SK-N-SH treated with all-trans-retinoic acid at 6 μM for 48 hours (cell line): ENCODE measurements around the gene FATE1.

ENCODE experiments used
- ARNTL ChIP-seq: fragments of 450-650 bp; formaldehyde crosslinking; IDR thresholded peaks from 2 replicates; pipeline ENCODE4 v1.5.0; 2020; ENCODE audit warnings: low read depth, mild to moderate bottlenecking, moderate library complexity, borderline replicate concordance
- CREB5 ChIP-seq: fragments of 250-450 bp; sonication (Bioruptor Pico); IDR thresholded peaks from 2 replicates; pipeline ENCODE4 v1.5.1; 2020; ENCODE audit warnings: low read depth, mild to moderate bottlenecking, moderate library complexity
- GLIS3 ChIP-seq: fragments of 250-450 bp; sonication (Bioruptor Pico); IDR thresholded peaks from 2 replicates; pipeline ENCODE4 v1.5.0; 2020; ENCODE audit warnings: mild to moderate bottlenecking, moderate library complexity
- OSR1 ChIP-seq: fragments of 250-450 bp; sonication (Bioruptor Pico); IDR thresholded peaks from 2 replicates; pipeline ENCODE4 v1.8.0; 2022; ENCODE audit warnings: moderate library complexity, mild to moderate bottlenecking, inconsistent platforms
- PATZ1 ChIP-seq: fragments of 250-450 bp; sonication (Bioruptor Pico); IDR thresholded peaks from 2 replicates; pipeline ENCODE4 v1.8.0; 2020; ENCODE audit warnings: mild to moderate bottlenecking, moderate library complexity, borderline replicate concordance
- PPARA ChIP-seq: fragments of 250-450 bp; sonication (Bioruptor Pico); IDR thresholded peaks from 2 replicates; pipeline ENCODE4 v1.5.0; 2020; ENCODE audit warnings: mild to moderate bottlenecking, borderline replicate concordance
- RARB ChIP-seq: fragments of 250-450 bp; sonication (Bioruptor Pico); IDR thresholded peaks from 2 replicates; pipeline ENCODE4 v1.8.0; 2021; ENCODE audit warnings: mild to moderate bottlenecking, moderate library complexity
- TCF4 ChIP-seq: fragments of 250-450 bp; sonication (Bioruptor Pico); IDR thresholded peaks from 2 replicates; pipeline ENCODE4 v1.8.0; 2021; ENCODE audit warnings: mild to moderate bottlenecking, moderate library complexity, borderline replicate concordance
- TOX ChIP-seq: fragments of 250-450 bp; sonication (Bioruptor Pico); IDR thresholded peaks from 2 replicates; pipeline ENCODE4 v1.8.0; 2021; ENCODE audit warnings: mild to moderate bottlenecking, moderate library complexity, borderline replicate concordance
- ZFP3 ChIP-seq: fragments of 250-450 bp; sonication (Bioruptor Pico); IDR thresholded peaks from 2 replicates; pipeline ENCODE4 v1.5.0; 2020; ENCODE audit warnings: mild to moderate bottlenecking, moderate library complexity
- ZFP30 ChIP-seq: fragments of 450-650 bp; formaldehyde crosslinking; IDR thresholded peaks from 2 replicates; pipeline ENCODE4 v1.5.0; 2022; ENCODE audit warnings: mild to moderate bottlenecking, moderate library complexity
- ZNF70 ChIP-seq: fragments of 450-650 bp; formaldehyde crosslinking; IDR thresholded peaks from 2 replicates; pipeline ENCODE4 v1.5.0; 2020; ENCODE audit warnings: mild to moderate bottlenecking, moderate library complexity
- ZNF8 ChIP-seq: fragments of 450-650 bp; formaldehyde crosslinking; IDR thresholded peaks from 2 replicates; pipeline ENCODE4 v1.5.0; 2020; ENCODE audit warnings: mild to moderate bottlenecking, moderate library complexity

- TF ChIP-seq ARNTL (CRISPR knock-in tag) (no peak), ZFP3 (CRISPR knock-in tag) (no peak), TOX (CRISPR knock-in tag) (no peak), ZFP30 (no peak), CREB5 (CRISPR knock-in tag) (no peak), GLIS3 (CRISPR knock-in tag) (no peak), RARB (CRISPR knock-in tag) (no peak), TCF4 (CRISPR knock-in tag) (no peak), PPARA (CRISPR knock-in tag) (no peak), PATZ1 (CRISPR knock-in tag) (no peak), ZNF8 (CRISPR knock-in tag) (no peak), ZNF70 (CRISPR knock-in tag) (no peak), OSR1 (CRISPR knock-in tag) (no peak)
Measured at GRCh38 chrX:151708821-151709220, 7.0 kb upstream of the FATE1 start.
